H9 (cell line): ENCODE data around the gene RAB7B. TPM values are rescaled to one million over a fixed set of nuclear protein-coding genes. Genes with fewer than 3 reads are reported as not detected.

Experiments used
- DNase-seq: peaks from one replicate; pipeline ENCODE4 v3.0.0-alpha.2; 2017
- H2AFZ ChIP-seq: one replicate; pipeline ENCODE4 v1.6.1; 2013; ENCODE audit warnings: mild to moderate bottlenecking, low read length, control low read depth, moderate library complexity
- H2AK5ac ChIP-seq: 2 replicates; pipeline ENCODE4 v1.6.1; 2013; ENCODE audit warnings: low read length, control low read depth, mixed read lengths; ENCODE audit not compliant: insufficient read length
- H2BK120ac ChIP-seq: one replicate; pipeline ENCODE4 v1.6.1; 2013; ENCODE audit warnings: low read depth, mild to moderate bottlenecking, low read length, control low read depth, inconsistent platforms; ENCODE audit not compliant: poor library complexity, severe bottlenecking
- H2BK12ac ChIP-seq: 2 replicates; pipeline ENCODE4 v1.6.1; 2013; ENCODE audit warnings: low read length, control low read depth, mixed read lengths, low read depth; ENCODE audit not compliant: insufficient read length
- H2BK15ac ChIP-seq: 2 replicates; pipeline ENCODE4 v1.6.1; 2013; ENCODE audit warnings: low read depth, low read length, control low read depth
- H2BK20ac ChIP-seq: one replicate; pipeline ENCODE4 v1.6.1; 2013; ENCODE audit warnings: low read depth, mild to moderate bottlenecking, low read length, control low read depth, inconsistent platforms; ENCODE audit not compliant: poor library complexity, severe bottlenecking
- H2BK5ac ChIP-seq: 2 replicates; pipeline ENCODE4 v1.6.1; 2013; ENCODE audit warnings: low read length, control low read depth, mixed read lengths; ENCODE audit not compliant: insufficient read length
- H3K14ac ChIP-seq: 2 replicates; pipeline ENCODE4 v1.6.1; 2013; ENCODE audit warnings: low read length, control low read depth; ENCODE audit not compliant: insufficient read depth
- H3K18ac ChIP-seq: 2 replicates; pipeline ENCODE4 v1.6.1; 2013; ENCODE audit warnings: low read depth, mild to moderate bottlenecking, mixed read lengths, low read length, control low read depth; ENCODE audit not compliant: insufficient read length
- H3K23ac ChIP-seq: 2 replicates; pipeline ENCODE4 v1.6.1; 2013; ENCODE audit warnings: low read length, control low read depth, mixed read lengths, low read depth; ENCODE audit not compliant: insufficient read length
- H3K23me2 ChIP-seq: 2 replicates; pipeline ENCODE4 v1.6.1; 2013; ENCODE audit warnings: low read depth, mild to moderate bottlenecking, mixed read lengths, low read length, control low read depth; ENCODE audit not compliant: insufficient read length, poor library complexity, severe bottlenecking
- H3K27ac ChIP-seq: 2 replicates; pipeline ENCODE4 v1.5.1; 2013; ENCODE audit warnings: low read length, control low read depth, mixed read lengths, low read depth; ENCODE audit not compliant: insufficient read length
- H3K27me3 ChIP-seq: 2 replicates; pipeline ENCODE4 v1.6.1; 2013; ENCODE audit warnings: low read length, control low read depth, inconsistent platforms; ENCODE audit not compliant: insufficient read depth
- H3K4ac ChIP-seq: 2 replicates; pipeline ENCODE4 v1.6.1; 2013; ENCODE audit warnings: low read depth, mild to moderate bottlenecking, control low read depth, inconsistent platforms, low read length, moderate library complexity
- H3K4me1 ChIP-seq: 2 replicates; pipeline ENCODE4 v1.6.1; 2013; ENCODE audit warnings: low read length, control low read depth, inconsistent platforms; ENCODE audit not compliant: insufficient read depth
- H3K4me2 ChIP-seq: 2 replicates; pipeline ENCODE4 v1.6.1; 2013; ENCODE audit warnings: low read length, control low read depth, mixed read lengths; ENCODE audit not compliant: insufficient read length, insufficient read depth
- H3K56ac ChIP-seq: 2 replicates; pipeline ENCODE4 v1.6.1; 2013; ENCODE audit warnings: low read depth, mild to moderate bottlenecking, mixed read lengths, low read length, control low read depth; ENCODE audit not compliant: insufficient read length
- H3K79me1 ChIP-seq: 2 replicates; pipeline ENCODE4 v1.6.1; 2013; ENCODE audit warnings: low read depth, mild to moderate bottlenecking, moderate library complexity, low read length, control low read depth, inconsistent platforms; ENCODE audit not compliant: insufficient read depth, poor library complexity, severe bottlenecking
- H3K79me2 ChIP-seq: 2 replicates; pipeline ENCODE4 v1.6.1; 2013; ENCODE audit warnings: low read length, control low read depth, inconsistent platforms; ENCODE audit not compliant: insufficient read depth
- H3K9ac ChIP-seq: 2 replicates; pipeline ENCODE4 v1.6.1; 2013; ENCODE audit warnings: low read length, control low read depth, mixed read lengths; ENCODE audit not compliant: insufficient read length; ENCODE audit errors: extremely low read depth
- H3K9me3 ChIP-seq: one replicate; pipeline ENCODE4 v1.6.1; 2013; ENCODE audit warnings: low read depth, low read length, inconsistent platforms; ENCODE audit not compliant: control insufficient read depth
- H3T11ph ChIP-seq: one replicate; pipeline ENCODE4 v1.6.1; 2013; ENCODE audit warnings: mild to moderate bottlenecking, low read length, control low read depth, inconsistent platforms
- H4K20me1 ChIP-seq: one replicate; pipeline ENCODE4 v1.6.1; 2013; ENCODE audit not compliant: control insufficient read depth, insufficient read length, insufficient read depth
- H4K5ac ChIP-seq: 2 replicates; pipeline ENCODE4 v1.6.1; 2013; ENCODE audit warnings: low read depth, mild to moderate bottlenecking, mixed read lengths, low read length, control low read depth; ENCODE audit not compliant: insufficient read length
- H4K8ac ChIP-seq: replicated peaks from 2 replicates; pipeline ENCODE4 v1.6.1; 2013; ENCODE audit warnings: low read length, control low read depth, mixed read lengths, low read depth; ENCODE audit not compliant: insufficient read length
- H4K91ac ChIP-seq: 2 replicates; pipeline ENCODE4 v1.6.1; 2013; ENCODE audit warnings: low read depth, mild to moderate bottlenecking, moderate library complexity, mixed read lengths, low read length, control low read depth; ENCODE audit not compliant: insufficient read length
- H3K27ac Mint-ChIP-seq, 3 experiments: 2 replicates in 2 of 3; 3 replicates in 1 of 3; pipeline ENCODE4 v1.8.0; 2020 to 2021; ENCODE audit warnings: mixed read lengths in 3 of 3, mild to moderate bottlenecking in 1 of 3, moderate library complexity in 1 of 3
- H3K27me3 Mint-ChIP-seq: 2 replicates; pipeline ENCODE4 v1.8.0; 2021; ENCODE audit warnings: low read depth, mild to moderate bottlenecking, moderate library complexity, mixed read lengths
- H3K36me3 Mint-ChIP-seq, 3 experiments: 2 replicates in 2 of 3; 3 replicates in 1 of 3; pipeline ENCODE4 v1.8.0; 2020 to 2021; ENCODE audit warnings: low read depth in 3 of 3, mixed read lengths in 3 of 3; ENCODE audit not compliant: insufficient read depth in 1 of 3
- H3K4me1 Mint-ChIP-seq, 2 experiments: 2 replicates each; pipeline ENCODE4 v1.8.0; 2020; ENCODE audit warnings: mixed read lengths in 2 of 2
- H3K4me3 Mint-ChIP-seq, 2 experiments: 2 replicates in 1 of 2; 3 replicates in 1 of 2; pipeline ENCODE4 v1.8.0; 2020 to 2021; ENCODE audit warnings: mild to moderate bottlenecking in 2 of 2, mixed read lengths in 2 of 2, moderate library complexity in 1 of 2
- H3K9me3 Mint-ChIP-seq, 2 experiments: 2 replicates in 1 of 2; 3 replicates in 1 of 2; pipeline ENCODE4 v1.8.0; 2020; ENCODE audit warnings: mild to moderate bottlenecking in 2 of 2, mixed read lengths in 2 of 2, moderate library complexity in 1 of 2
- CTCF ChIP-seq: fragments of 200-600 bp; sonication (generic); conservative IDR thresholded peaks from 3 replicates; pipeline ENCODE4 v1.8.0; 2021; ENCODE audit warnings: antibody characterized with exemption, mild to moderate bottlenecking
- whole genome bisulfite sequencing: extraction: QIAGEN DNeasy Blood & Tissue Kit; methylation state at CpG from one replicate; pipeline ENCODE4 v1.1.7; 2013; ENCODE audit warnings: missing lambda C conversion rate, low lambda C conversion rate, mixed read lengths; ENCODE audit not compliant: insufficient read length; ENCODE audit errors: extremely low coverage; 5-methylcytosine and 5-hydroxymethylcytosine counted together
- total RNA-seq: library from RNA; stranded (reverse); gene quantifications from 2 replicates; pipeline ENCODE4 v1.2.1, GENCODE V29; 2021

RAB7B gene
- total RNA-seq, 1 experiment from 2014 or later: 0.68 TPM

DNA sequence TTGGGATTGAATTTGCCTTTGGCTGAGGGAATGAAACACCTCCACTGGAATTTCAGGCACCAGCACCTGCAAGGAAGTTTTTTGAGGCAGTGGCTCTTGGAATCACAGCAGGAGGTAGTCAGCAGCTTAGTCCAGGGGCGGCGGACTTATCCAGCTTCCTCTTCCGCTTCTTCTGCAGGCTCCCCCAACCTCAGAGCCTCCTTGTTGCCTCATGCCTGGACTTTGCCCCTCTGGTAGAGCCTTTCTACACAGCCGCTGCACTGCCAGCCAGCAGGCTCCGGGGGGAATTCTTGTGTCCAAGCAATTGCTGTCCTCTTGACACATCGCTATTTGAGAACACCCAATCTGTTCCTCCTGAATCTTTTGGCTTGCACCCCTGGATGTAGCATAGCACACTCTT is 45.4 kb upstream of the RAB7B start:
- no peaks in the 10 kb centered on the region for H3K79me2 ChIP-seq
- no peaks in the 10 kb centered on the region for H4K20me1 ChIP-seq
- no peak overlapping the region for H3K27ac ChIP-seq
- Mint-ChIP-seq H3K9me3 (peaks cover 5 to 7% of the 10 kb centered on the region in 2 experiments; a peak in 3 of 5 replicates), H3K4me3 (no peak overlapping the region), H3K27me3 (0 out of 2 replicates have a peak, but pooled peaks cover 2% of the 10 kb centered on the region), H3K27ac (no peak overlapping the region; a peak in 2 of 7 replicates), H3K4me1 (peaks cover 7 to 13% of the 10 kb centered on the region in 2 experiments), H3K36me3 (peaks cover 0 to 5% (median 2%) of the 10 kb centered on the region in 3 experiments; a peak in 3 of 7 replicates)
- no peaks in the 10 kb centered on the region for H3K9me3 ChIP-seq
- no peak overlapping the region for H3K14ac ChIP-seq
- H3K27me3 ChIP-seq: no peaks in the 10 kb centered on the region
- TF ChIP-seq CTCF: no peak
- H3K4me2 ChIP-seq: no peak overlapping the region
- no peak overlapping the region for H2BK12ac ChIP-seq
- H3K4ac ChIP-seq: no peak overlapping the region
- H3K4me1 ChIP-seq: 0 out of 2 replicates have a peak, but pooled peaks cover 2% of the 10 kb centered on the region
- no peak overlapping the region for H4K8ac ChIP-seq
- no peak overlapping the region for H3K56ac ChIP-seq
- no peak overlapping the region for H4K5ac ChIP-seq
- no peak overlapping the region for H2BK20ac ChIP-seq
- H3K23ac ChIP-seq: no peak overlapping the region
- H3K18ac ChIP-seq: no peak overlapping the region
- H2BK120ac ChIP-seq: no peak overlapping the region
- DNase-seq: no peak
- H3T11ph ChIP-seq: no peak overlapping the region
- H2AK5ac ChIP-seq: no peak overlapping the region
- no peak overlapping the region for H2BK5ac ChIP-seq
- no peaks in the 10 kb centered on the region for H3K79me1 ChIP-seq
- no peak overlapping the region for H4K91ac ChIP-seq
- H2AFZ ChIP-seq: no peak overlapping the region
- no CpG with 5 or more reads among the region's 6 CpGs for WGBS
- H2BK15ac ChIP-seq: no peak overlapping the region; the same call in 1 of the 2 replicates
- H3K9ac ChIP-seq: no peak overlapping the region
- no peaks in the 10 kb centered on the region for H3K23me2 ChIP-seq
